Sciatic nerve (tissue), 2 donors: ENCODE measurements around the gene CFAP299. TPM values are rescaled to one million over a fixed set of nuclear protein-coding genes. Genes with fewer than 3 reads are reported as not detected.

Experiments
- ATAC-seq: fragments of 200-7000 bp; cut with Tn5 transposase; one replicate; pipeline ENCODE4 v1.9.1; 2020; ENCODE audit warnings: mild to moderate bottlenecking, moderate library complexity
- DNase-seq: peaks from one replicate; pipeline ENCODE4 v3.0.0-alpha.2; 2020; ENCODE audit warnings: low spot score
- intact Hi-C: fragments of 100-400 bp; cut with DNase I; formaldehyde crosslinking; loops from one replicate; pipeline ENCODE4 v1.14.2; 2022
- total RNA-seq: library from RNA; stranded (reverse); fragmentation: NEBNext Ultra II Directional; extraction: Animal tissue kit (Norgen Biotek cat#: 25700); gene quantifications from one replicate; pipeline ENCODE4 v1.2.1, GENCODE V29; 2021
- donor health status: DM: no; HTN: no; CAD: no.
- donor health status: DM: no; HTN: no; CAD: no.

The CFAP299 gene
- total RNA-seq, 1 donor from 2014 or later: 0.22 TPM

- no peak for ATAC-seq
- intact Hi-C loops: no loop called here
Measured at GRCh38 chr4:80831383-80832361, 496.1 kb downstream of the CFAP299 start.

GRCh38 chr4:80839281-80839680 is 503.8 kb downstream of the CFAP299 start:
- intact Hi-C loops: no loop called here
- ATAC-seq: no peak
- DNase-seq: no peak

More at GRCh38 chr4:80831383-80832361, 496.1 kb downstream of the CFAP299 start:
- no peak for DNase-seq

- DNase-seq (no peak), ATAC-seq (no peak)
- intact Hi-C loops: no loop called here
Measured at GRCh38 chr4:80839792-80840191, 504.3 kb downstream of the CFAP299 start.

GRCh38 chr4:80840396-80840795 is 504.9 kb downstream of the CFAP299 start:
- DNase-seq: no peak
- no peak for ATAC-seq
- intact Hi-C loops: no loop called here

DNA sequence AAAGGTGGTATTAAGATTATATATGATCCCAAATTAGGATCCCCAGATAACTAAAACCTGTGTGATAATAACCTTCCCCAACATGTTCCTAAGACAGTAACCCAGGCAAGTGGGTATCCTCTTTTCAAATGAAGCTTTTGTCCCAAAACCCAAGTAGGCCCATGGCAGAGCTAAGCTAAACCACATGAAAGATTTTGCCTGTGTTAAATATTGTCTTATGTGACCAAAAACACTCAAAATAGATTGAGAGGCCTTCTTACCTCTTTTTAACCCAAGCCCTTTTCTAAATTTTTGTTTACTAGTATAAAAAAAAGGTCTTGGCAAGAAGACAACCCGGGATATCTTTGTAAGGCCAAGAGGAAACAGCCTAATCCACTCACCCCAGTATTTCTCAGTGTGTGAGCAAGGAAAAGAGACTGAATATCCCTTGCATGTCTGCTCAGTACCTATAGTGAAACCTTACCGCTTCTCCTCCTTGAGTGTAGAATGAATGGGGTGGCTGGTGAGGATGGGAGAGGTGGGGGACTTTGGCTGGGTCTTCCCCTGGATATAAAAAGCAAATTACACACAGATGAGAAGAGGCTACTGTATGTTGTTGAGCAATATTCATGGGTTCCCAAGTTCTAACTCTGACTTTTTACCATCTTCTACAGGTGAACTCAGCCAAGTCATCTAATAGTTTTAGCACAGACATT is 506.2 kb downstream of the CFAP299 start:
- DNase-seq (no peak), ATAC-seq (no peak)
- intact Hi-C loops: no loop called here

DNA sequence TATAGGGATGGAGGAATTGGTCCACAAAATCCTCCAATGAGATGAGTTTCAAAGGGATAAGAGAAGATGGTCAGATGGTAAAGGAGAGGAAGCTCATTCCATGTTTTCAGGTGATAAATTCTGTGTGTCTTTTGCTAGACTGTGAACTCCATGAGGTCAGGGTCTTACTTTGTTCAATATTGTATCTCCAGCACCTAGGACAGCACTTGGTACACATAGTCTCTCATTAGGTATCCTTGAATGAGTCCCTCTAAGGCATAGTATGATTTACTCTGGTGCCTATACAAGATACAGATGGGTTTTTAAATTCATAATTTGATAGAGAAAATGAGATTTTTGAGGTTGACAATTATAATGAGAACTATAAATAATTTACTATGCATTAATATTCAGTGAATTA is 510.7 kb downstream of the CFAP299 start:
- no peak for ATAC-seq
- intact Hi-C loops: no loop called here
- DNase-seq: no peak

DNA sequence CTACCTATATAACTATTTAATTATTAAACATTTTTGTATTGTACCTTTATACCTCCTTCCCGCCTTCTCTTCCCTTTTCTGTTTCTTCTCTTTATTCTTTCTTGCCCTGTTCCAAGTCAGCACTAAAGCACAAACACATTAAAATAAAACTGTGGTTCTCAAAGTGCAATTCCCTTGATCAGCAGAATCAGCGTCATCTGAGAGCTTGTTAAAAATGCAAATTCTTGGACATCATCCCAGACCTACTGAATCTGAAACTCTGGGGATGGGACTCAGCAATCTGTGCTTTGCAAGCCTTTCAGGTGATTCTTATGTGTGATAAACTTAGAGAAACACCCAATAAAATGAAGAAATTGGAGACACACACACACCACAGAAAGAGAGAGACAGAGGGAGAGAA is 516.5 kb downstream of the CFAP299 start:
- intact Hi-C loops: no loop called here
- ATAC-seq (no peak), DNase-seq (no peak)

GRCh38 chr4:80873571-80873970 is 538.0 kb downstream of the CFAP299 start:
- no peak for ATAC-seq
- intact Hi-C loops: no loop called here
- DNase-seq: no peak

DNA sequence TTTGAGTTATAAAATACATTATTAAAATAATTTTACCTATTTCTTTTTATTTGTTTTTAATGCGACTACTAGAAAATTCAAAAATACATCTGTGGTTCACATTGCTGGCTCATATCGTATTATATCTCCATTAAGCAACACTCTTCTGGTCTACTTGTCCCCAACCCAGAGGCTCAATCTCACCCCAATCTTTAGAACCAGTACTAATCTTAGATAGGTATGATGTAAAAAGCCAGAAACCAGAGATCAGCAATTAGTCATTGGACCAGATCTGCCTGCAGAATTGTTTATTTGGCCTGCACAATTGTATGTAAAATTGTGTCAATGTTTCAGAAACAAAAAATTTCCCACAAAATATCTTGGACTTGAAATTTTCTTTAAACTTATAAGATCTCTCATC is 539.4 kb downstream of the CFAP299 start:
- intact Hi-C loops: no loop called here
- no peak for ATAC-seq
- no peak for DNase-seq

DNA sequence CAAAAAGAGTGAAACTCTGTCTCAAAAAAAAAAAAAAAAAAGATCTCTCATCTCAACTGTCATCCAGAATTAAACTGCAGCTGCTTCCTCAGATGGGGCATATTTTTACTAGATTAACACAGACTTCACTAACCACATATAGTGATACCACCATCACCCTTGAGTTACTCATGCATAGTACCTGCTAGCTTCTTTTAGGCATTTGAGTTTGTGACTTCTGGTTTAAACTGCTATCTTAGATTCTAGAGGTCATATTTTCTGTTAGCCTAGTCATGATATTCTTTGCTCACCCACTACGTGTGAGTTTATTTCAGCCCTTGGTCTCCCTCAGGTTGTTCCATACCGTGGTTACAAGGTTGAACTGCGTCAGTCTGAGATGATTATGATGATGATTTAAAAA is 540.1 kb downstream of the CFAP299 start:
- no peak for ATAC-seq
- no peak for DNase-seq
- intact Hi-C loops: no loop called here

DNA sequence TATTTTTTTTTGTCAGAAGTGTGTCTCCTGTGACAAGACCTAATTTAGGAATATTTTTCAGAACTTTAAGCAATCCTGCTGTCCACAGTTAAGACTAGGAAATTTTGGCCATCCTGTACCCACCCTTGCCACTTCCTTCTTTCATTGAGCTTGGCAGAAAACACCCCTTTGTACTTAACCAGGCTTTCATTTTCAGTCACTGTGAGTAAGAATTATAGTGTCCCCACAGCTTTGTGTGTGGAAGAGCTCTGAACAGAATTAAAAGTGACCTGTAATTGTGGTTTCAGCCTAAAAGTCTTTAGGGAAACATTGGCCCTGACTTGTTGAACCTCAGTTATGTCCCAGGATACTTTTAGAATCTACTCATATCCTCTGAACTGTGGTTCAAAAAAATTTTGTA is 541.3 kb downstream of the CFAP299 start:
- DNase-seq: no peak
- ATAC-seq: no peak

DNA sequence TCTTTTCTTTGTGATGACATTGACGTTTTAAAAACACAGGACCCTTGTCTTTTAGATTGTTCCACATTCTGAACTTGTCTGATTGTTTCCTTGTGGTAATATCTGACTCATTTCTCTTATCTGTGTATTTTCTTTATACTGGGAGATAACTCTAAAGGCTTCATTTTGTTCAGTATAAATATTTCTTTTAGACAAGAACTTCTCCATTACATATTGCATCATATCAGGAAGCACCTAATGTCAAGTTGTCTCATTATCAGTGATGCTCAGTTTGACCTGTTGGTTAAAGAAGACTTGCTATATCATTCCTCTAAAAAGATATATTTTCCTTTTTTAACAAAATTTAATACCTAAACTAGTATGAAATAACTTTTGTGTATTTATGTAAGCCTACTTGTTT is 542.7 kb downstream of the CFAP299 start:
- DNase-seq: no peak
- intact Hi-C loops: no loop called here
- no peak for ATAC-seq

More for the DNA sequence above, 541.3 kb downstream of the CFAP299 start:
- intact Hi-C loops: no loop called here

DNA sequence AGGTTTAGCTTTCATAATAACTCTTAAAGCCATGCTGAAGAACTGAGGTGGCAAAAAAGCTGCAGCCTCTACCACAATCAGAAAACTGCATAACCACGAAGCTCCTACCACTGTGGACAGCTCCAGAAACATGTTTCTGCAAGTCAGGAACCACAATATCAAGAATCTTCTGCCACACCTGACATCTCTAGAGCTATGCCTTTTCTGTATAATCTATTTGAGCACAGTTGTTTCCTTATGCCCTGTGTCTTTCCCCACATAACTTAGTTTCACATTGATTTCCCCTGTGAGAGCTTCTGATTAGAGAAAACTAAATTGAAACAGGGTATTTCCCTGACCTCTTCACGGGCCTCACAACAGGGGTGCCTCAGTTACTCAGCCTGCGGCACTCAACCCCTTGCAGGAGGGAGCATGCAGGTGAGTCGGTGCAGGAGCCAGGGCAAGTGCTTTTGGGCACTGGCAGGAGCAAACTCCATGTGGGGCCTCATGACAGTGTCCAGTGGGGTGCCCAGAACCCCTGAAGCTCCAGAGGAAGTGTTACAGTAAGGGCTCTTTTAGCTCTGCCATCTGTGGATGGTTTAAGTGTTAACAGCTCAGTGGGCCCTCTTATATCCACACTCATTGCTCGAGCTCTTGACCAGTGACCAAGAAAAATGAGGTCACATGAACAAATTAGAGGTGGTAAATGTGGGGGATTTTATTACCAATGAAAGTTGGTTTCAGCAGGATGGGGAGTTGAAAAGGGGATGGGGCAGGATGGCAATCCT is 562.2 kb downstream of the CFAP299 start:
- DNase-seq (no peak), ATAC-seq (no peak)
- intact Hi-C loops: no loop called here

- DNase-seq (no peak), ATAC-seq (no peak)
- intact Hi-C loops: no loop called here
Measured at GRCh38 chr4:80900908-80901307, 565.4 kb downstream of the CFAP299 start.

DNA sequence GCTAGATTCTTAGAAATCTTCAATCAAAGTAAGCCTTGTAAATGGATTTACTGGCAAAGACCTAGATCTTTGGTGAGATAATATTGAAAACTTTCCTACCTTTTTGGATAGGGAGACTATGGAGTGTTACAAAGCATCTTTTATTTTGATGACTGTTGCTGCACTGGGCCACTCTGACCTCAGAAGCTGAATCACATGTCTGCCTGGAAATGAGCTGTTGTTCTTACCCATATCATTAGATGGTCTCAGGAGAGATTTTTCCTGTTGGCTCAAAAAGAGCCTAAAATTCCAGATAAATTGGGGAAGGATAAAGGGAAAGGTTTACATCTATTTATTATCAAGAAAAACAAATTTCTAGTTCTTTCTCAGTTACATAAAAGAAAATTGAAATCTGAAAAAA is 567.5 kb downstream of the CFAP299 start:
- intact Hi-C loops: no loop called here
- DNase-seq: no peak

GRCh38 chr4:80909938-80910337 is 574.4 kb downstream of the CFAP299 start:
- DNase-seq (no peak), ATAC-seq (no peak)
- intact Hi-C loops: no loop called here

More for the DNA sequence above, 567.5 kb downstream of the CFAP299 start:
- no peak for ATAC-seq

DNA sequence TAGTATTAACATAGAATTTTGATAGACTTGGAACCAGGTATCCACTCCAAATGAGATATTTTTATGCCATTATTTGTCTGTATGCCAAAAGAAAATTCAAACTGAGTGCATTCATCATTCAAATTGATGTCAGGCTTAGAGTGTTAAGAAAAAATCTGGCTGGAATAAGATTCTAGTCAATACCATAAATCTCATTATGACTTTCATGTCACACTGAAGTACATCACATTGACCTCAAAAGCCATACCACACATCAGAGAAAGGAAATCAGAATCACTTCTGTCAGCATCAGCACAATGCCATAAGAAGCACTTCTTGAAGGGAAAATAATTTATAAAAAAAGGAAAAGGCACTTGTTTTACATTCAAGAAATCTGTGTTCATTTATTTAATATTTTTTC is 575.9 kb downstream of the CFAP299 start:
- intact Hi-C loops: no loop called here
- DNase-seq (no peak), ATAC-seq (no peak)

DNA sequence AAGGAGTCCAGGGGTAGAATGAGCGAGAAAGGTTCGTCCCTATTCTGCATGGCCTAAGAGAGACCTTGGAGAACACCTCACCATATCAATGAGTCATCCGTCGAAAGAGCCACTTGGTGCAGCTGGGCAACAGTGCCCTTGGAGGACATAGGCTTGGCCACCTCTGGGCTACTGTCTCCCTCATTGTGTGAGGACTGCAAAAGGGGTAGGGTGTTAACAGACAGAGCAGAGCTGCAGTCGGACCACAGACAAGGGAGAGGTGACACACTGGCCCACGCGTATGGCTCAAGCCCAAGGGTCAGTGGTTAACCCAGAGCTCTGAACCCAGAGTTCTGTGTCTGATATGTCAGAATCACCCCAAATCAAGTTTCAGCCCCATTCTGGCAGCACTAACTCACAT is 576.8 kb downstream of the CFAP299 start:
- no peak for ATAC-seq
- DNase-seq: no peak
- intact Hi-C loops: no loop called here

DNA sequence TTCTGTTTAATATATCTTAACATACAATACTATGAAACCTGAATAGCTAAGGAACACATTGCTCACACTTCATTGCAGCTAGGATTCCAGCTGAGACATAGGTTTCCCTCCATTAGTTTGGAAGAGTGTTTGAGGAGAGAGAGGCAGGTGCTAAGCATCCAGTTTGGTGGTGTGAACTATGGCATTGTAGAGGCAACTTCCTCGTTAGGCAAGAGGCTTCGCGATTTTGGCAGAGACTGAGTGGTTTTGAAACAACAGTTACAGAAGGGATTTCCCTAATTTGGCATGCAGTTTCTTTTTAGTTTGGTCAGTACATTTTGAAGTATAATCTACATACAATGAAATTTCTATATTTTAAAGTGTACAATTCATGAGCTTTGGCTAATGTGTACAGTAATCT is 577.9 kb downstream of the CFAP299 start:
- ATAC-seq (no peak), DNase-seq (no peak)
- intact Hi-C loops: no loop called here

- intact Hi-C loops: no loop called here
- DNase-seq: no peak
- ATAC-seq: no peak
Measured at GRCh38 chr4:80916770-80917169, 581.2 kb downstream of the CFAP299 start.
